ENCODE measurements around the gene GNPTG. TPM values are rescaled to one million over a fixed set of nuclear protein-coding genes. Genes with fewer than 3 reads are reported as not detected.
A peak's percentile ranks its signal among the peaks of the same experiment; 100 is the strongest.

GNPTG gene
- total RNA-seq, 2 donors from 2014 or later, result 22.6 to 24.4 TPM

DNA sequence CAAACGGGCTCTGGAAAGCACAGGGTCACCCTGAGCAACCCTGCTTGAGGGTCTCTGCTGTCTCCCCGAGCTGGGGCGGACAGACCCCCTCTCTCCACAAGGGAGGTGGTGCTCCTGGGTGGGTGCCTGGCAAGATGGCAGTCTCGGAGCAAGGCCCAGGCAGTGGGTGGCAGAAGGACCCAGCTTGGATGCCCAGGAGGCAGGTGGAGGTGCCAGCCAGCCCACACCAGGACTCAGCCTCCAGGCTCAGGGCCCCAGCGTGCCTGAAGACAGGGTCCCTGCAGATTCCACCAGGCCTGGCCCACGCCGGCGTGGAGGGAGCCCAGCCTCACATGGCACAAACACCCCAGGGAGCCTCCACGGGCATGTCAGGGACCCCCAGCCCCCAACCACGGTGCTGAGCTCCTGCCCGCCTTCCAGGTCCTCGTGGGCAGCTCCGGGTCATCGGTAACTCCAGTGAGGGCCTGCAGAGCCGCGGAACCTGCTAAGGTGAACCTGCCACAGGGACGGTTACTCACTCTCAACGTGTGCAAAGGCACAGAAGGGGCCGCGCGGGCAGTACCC lies 42.0 kb downstream of the GNPTG start:
- no peaks in the 10 kb centered on the region for H3K9me3 Mint-ChIP-seq
- peaks cover 31% of the 10 kb centered on the region for H3K36me3 Mint-ChIP-seq (ENCODE audit: low read depth)
- no peak overlapping the region for H3K4me3 Mint-ChIP-seq
- no peak for ATAC-seq (replicated peaks)
- no peak overlapping the region for H3K27ac Mint-ChIP-seq
- H3K4me1 Mint-ChIP-seq, result no peaks in the 10 kb centered on the region
- H3K27me3 Mint-ChIP-seq, result no peaks in the 10 kb centered on the region

DNA sequence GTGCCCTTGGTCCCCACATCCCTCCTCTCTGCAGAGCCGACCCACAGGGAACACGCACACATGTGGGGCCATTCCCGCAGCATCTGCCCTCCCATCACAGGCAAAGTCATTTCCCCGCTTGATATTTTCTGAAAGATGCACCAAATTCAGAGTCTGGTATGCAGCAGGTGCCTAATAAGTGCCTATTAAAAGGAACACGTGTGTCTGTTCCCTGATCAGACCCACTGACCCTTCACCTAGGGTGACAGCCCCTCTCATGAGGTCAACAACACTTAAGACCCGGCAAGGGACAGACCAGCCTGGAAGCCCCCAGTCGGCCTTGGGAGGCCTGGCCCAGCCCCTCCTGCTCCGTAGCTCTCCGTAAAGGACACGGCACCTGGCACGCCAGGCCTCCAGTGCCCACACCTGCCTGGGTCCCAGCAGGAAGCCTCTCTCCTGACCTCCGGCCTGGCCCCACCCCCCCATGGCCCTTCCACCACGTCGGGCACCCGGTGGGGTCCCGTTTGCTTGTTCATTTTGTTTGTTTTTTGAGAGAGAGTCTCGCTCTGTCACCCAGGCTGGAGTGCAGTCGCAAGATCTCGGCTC lies 42.7 kb downstream of the GNPTG start:
- no peaks in the 10 kb centered on the region for H3K27me3 Mint-ChIP-seq
- no peak overlapping the region for H3K4me3 Mint-ChIP-seq
- H3K27ac Mint-ChIP-seq, result no peak overlapping the region
- ATAC-seq (replicated peaks), result no peak
- no peaks in the 10 kb centered on the region for H3K4me1 Mint-ChIP-seq
- peaks cover 38% of the 10 kb centered on the region for H3K36me3 Mint-ChIP-seq (ENCODE audit: low read depth)
- no peaks in the 10 kb centered on the region for H3K9me3 Mint-ChIP-seq

DNA sequence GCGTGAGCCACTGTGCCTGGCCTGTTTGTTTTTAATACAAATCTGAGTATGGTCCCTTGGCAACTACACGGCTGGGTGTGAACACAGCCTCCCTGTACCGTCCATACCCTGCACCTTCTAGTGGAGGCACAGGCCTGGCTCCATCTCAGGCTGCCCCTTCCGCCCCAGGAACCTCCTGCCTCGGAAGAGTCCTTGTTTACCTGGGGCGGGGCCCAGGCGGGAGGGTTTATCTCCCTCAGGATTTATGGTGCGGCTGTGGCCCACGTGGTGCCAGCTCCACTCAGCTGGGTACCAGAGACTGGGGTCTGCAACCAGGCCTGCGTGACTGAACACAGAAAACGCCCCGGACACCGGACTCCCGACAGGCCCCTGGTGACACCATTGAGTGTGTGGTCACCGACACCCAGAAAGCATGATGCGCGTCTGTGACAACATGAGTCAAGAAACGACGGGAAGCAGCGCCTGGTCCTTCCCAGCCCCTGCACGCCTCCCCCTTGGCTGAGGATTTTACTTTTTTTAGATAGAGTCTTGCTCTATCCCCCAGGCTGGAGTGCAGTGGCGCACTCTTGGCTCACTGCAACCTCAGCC lies 43.8 kb downstream of the GNPTG start:
- Mint-ChIP-seq H3K4me3 (no peak overlapping the region), H3K27me3 (no peaks in the 10 kb centered on the region), H3K4me1 (no peaks in the 10 kb centered on the region), H3K9me3 (no peaks in the 10 kb centered on the region), H3K27ac (no peak overlapping the region), H3K36me3 (ENCODE audit: low read depth) (peaks cover 41% of the 10 kb centered on the region)
- ATAC-seq (replicated peaks), result no peak

DNA sequence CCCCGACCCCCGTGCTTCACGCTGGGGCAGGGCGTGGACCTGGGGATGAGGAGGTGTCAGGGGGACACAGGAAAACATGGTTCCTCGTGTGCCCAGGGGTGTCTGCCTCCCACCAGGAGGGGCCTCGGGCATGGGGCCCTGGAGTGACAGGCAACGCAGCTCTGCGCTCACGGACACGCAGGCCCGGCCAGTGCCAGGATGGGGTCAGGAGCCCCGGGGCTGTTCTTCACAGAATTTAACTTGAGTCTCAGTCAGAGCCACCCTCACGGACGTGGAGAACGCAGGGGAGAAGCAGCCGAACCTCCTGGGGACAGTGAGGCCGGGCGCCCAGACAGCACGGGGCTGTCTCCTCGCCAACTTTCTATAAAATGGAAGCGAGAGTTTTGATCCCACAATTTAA lies 46.0 kb downstream of the GNPTG start:
- Mint-ChIP-seq H3K27ac (no peak overlapping the region), H3K27me3 (no peaks in the 10 kb centered on the region), H3K9me3 (no peaks in the 10 kb centered on the region), H3K4me1 (no peaks in the 10 kb centered on the region), H3K4me3 (no peak overlapping the region), H3K36me3 (ENCODE audit: low read depth) (peaks cover 48% of the 10 kb centered on the region)
- no peak for ATAC-seq (replicated peaks)

DNA sequence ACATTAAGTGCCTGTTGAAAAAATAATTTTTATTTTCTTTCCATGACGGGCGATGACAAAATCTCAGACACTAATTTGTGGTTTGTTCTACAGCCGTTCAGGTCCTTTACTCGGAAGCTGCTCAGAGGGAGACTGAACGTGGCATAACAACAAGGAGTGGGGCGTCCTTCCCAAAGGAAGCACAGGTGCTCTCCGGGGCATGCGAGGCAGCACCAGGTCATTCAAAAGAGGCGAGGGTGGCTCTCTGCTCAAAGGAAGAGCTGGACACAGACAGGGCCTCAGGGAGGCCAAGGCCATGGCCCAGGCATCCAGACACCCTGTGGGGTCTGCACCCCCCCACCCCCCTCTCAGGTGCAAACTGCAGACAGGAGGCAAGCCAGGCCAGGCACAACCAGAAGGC lies 46.6 kb downstream of the GNPTG start:
- Mint-ChIP-seq H3K36me3 (ENCODE audit: low read depth) (peaks cover 50% of the 10 kb centered on the region), H3K27ac (no peak overlapping the region), H3K9me3 (no peaks in the 10 kb centered on the region), H3K4me3 (no peak overlapping the region), H3K27me3 (no peaks in the 10 kb centered on the region), H3K4me1 (no peaks in the 10 kb centered on the region)
- ATAC-seq (replicated peaks), result no peak

DNA sequence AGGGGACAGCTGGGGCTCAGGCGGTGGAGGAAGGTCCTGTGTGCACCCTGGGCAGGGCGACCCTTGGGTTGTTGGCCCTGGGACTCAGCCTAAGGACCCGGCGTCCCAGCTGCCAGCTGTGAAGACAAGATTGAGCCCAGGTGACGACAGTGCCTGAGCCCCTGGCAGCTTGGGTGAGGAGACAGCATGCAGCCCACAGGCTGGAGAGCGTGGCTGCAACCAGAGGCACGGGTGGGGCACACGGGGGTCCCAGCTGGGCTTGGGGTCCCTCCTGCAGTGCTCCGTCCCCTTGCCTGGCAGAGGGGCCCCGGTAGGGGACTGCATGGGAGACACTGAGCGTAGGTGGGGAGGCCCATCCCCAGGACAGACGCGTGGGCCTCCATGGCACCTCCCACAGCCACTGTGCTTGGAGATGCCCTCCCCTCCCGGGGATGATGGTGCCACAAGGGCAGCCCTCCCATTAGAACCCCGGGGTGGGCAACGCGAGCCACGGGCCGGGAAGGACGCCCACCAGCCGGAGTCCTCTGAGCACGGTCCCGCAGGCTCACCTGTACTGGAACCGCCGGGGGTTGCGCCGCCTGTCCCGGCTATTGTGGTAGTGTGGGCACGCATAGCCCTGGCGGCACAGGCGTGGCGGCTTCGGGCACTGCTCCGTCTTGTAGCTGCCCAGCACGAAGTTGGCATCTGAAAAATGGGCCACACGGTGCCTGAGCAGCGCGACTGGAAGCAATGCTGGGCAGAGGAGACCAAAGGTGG lies 47.3 kb downstream of the GNPTG start:
- H3K4me1 Mint-ChIP-seq, result no peaks in the 10 kb centered on the region
- no peak overlapping the region for H3K4me3 Mint-ChIP-seq
- no peaks in the 10 kb centered on the region for H3K27me3 Mint-ChIP-seq
- no peaks in the 10 kb centered on the region for H3K9me3 Mint-ChIP-seq
- H3K27ac Mint-ChIP-seq, result no peak overlapping the region
- ATAC-seq (replicated peaks), result no peak
- peaks cover 53% of the 10 kb centered on the region for H3K36me3 Mint-ChIP-seq (ENCODE audit: low read depth)

DNA sequence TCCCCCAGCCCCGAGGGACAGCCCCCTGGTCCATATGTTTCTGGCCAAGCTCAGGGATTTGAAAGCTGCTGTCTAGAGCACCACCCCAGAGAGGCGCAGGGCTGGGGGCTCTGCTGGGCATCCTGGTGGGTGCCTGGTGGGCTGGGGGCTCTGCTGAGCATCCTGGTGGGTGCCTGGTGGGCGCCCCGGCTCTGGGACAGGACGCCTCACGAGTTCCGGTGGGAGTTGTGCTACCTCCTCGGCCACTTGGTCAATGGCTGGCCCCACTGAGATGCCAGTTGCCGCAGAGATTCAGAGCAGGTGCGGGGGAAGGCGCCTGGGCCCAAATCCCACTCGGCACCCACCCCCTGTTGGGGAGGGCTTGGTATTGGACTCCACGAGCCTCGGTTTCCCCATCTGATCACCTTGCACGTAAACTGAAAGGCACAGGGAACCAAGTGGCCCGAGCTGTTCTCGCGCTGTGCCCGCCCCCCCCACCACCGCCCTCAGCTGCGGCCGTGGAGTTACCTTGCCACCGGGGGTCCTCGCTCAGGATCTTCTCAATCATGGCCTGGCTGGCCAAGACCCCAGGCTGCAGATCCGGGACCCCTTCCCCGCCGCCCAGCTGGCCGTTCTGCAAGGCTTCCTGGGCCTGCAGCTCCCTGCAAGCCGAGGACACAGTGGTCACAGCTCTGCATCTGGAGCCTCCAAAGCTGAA lies 49.5 kb downstream of the GNPTG start:
- Mint-ChIP-seq H3K27me3 (no peaks in the 10 kb centered on the region), H3K4me1 (no peaks in the 10 kb centered on the region), H3K9me3 (no peaks in the 10 kb centered on the region), H3K36me3 (ENCODE audit: low read depth) (peaks cover 61% of the 10 kb centered on the region), H3K4me3 (no peak overlapping the region), H3K27ac (no peak overlapping the region)
- no peak for ATAC-seq (replicated peaks)

DNA sequence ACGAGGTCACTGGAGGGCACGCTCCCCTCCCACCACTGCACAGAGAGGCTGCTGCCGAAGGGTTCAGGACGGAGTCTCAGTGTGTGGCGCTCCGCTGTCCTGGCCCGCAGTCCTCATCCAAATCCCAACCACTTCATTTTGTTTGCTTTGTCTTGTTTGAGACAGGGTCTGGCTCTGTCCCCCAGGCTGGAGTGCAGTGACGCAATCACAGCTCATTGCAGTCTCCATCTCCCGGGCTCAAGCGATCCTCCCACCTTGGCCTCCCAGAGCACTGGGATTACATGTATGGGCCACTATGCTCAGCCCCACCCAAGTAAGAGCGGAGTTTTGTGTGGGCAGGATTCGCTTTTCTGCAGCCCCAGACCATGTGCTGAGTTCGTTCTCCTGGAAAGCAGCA lies 50.0 kb downstream of the GNPTG start:
- no peaks in the 10 kb centered on the region for H3K9me3 Mint-ChIP-seq
- H3K27ac Mint-ChIP-seq, result no peak overlapping the region

DNA sequence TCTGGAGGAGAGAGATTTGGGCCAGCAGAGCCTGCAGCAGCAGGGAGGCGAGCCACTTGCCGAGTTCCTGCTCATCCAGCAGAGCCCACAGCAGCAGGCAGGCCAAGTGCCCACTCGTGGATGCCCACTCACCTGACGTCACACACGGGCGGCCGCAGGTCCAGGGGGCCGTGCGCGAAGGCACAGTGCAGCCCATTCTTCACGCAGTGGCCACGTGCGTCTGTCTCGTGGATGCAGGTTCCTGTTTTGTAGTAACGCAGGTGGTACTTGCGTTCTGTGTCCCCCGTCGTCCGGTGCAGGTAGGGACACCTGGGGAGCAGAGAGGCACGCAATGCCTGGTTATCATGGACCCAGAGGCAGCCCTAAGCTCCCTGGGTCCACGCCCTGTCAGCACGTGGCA lies 51.3 kb downstream of the GNPTG start:
- H3K4me3 Mint-ChIP-seq, result no peak overlapping the region
- no peak overlapping the region for H3K27ac Mint-ChIP-seq
- H3K4me1 Mint-ChIP-seq, result no peaks in the 10 kb centered on the region
- H3K36me3 Mint-ChIP-seq (ENCODE audit: low read depth), result peaks cover 70% of the 10 kb centered on the region
- H3K9me3 Mint-ChIP-seq, result no peaks in the 10 kb centered on the region
- H3K27me3 Mint-ChIP-seq, result no peaks in the 10 kb centered on the region
- ATAC-seq (replicated peaks), result no peak

More for the DNA sequence above, 50.0 kb downstream of the GNPTG start:
- no peak for ATAC-seq (replicated peaks)
- Mint-ChIP-seq H3K4me3 (no peak overlapping the region), H3K4me1 (no peaks in the 10 kb centered on the region), H3K36me3 (ENCODE audit: low read depth) (peaks cover 66% of the 10 kb centered on the region), H3K27me3 (no peaks in the 10 kb centered on the region)

DNA sequence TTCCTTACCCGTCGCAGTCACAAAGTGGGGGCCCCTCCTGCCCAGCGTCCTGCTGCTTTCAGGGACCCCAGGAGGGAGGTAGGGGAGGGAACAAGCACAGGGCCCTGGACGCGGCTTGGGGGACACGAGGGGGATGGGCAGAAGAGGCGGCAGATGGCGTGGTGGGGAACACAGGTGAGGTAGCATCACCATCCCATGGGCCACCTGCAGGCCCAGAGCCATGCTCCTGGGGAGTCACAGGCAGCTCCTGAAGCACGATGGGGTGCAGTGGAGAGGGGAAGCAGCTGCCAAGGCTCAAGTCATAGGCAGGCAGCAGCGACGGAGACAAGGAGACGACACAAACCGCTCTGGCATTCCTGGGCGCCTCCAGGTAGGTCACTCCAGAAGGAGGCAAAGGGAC lies 52.0 kb downstream of the GNPTG start:
- Mint-ChIP-seq H3K9me3 (no peaks in the 10 kb centered on the region), H3K27ac (no peak overlapping the region), H3K27me3 (no peaks in the 10 kb centered on the region), H3K4me1 (no peaks in the 10 kb centered on the region), H3K36me3 (ENCODE audit: low read depth) (peaks cover 63% of the 10 kb centered on the region), H3K4me3 (no peak overlapping the region)
- ATAC-seq (replicated peaks), result no peak

DNA sequence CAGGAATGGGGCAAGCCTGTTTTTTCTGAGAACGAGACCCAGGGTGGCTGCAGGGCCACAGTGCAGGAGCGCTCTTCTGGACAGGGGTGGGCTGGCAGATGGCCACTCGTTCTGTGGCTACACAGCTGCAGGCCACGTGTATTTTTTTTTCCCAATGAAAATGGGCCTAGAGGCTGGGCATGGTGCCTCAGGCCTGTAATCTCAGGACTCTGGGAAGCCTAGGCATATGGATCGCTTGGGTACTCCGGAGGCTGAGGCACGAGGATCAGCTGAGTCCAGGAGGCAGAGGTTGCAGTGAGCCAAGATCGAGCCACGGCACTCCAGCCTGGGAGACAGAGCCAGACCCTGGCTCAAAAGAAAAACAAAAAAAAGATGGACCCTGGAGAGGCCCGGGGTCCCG lies 56.0 kb downstream of the GNPTG start:
- ATAC-seq (replicated peaks), result no peak
- Mint-ChIP-seq H3K4me1 (no peaks in the 10 kb centered on the region), H3K4me3 (peak overlapping the region; percentile 56), H3K27ac (no peak overlapping the region), H3K36me3 (ENCODE audit: low read depth) (peaks cover 45% of the 10 kb centered on the region), H3K27me3 (no peaks in the 10 kb centered on the region), H3K9me3 (no peaks in the 10 kb centered on the region)

DNA sequence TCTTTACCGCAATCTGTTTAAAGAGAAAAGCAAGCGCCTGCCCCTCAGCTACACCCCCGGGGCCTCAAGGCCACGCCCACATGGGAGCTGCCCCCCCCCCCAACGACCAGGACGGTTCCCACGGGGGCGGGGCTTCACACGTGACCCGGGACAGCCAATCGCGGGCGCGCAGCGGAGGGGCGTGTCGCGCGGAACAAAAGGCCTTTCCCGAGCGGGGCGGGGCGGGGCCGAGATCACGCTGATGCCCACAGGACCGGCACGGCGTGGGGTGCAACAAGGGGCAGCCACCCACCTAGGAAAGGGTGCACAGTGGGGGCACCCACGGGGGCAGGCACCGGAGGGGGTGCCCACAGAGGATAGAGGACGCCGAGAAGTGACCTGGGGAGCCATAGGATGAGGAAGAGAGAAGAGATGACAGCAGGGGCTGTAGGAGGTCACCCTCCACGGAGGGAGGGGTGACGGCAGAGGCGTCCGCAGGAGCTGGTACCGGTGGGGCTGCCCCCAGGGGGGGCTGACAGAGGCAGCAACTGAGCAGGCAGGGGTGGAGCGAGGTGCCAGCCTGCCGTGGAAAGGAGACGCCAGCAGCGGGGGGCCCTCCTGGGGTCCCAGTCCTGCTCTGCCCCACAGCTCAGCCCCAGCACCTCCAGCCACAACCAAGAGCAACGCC lies 56.6 kb downstream of the GNPTG start:
- Mint-ChIP-seq H3K4me3 (peak overlapping the region; percentile 56), H3K4me1 (no peaks in the 10 kb centered on the region), H3K9me3 (no peaks in the 10 kb centered on the region), H3K27me3 (no peaks in the 10 kb centered on the region), H3K36me3 (ENCODE audit: low read depth) (peaks cover 42% of the 10 kb centered on the region), H3K27ac (no peak overlapping the region)
- peak; percentile 96 for ATAC-seq (replicated peaks)

DNA sequence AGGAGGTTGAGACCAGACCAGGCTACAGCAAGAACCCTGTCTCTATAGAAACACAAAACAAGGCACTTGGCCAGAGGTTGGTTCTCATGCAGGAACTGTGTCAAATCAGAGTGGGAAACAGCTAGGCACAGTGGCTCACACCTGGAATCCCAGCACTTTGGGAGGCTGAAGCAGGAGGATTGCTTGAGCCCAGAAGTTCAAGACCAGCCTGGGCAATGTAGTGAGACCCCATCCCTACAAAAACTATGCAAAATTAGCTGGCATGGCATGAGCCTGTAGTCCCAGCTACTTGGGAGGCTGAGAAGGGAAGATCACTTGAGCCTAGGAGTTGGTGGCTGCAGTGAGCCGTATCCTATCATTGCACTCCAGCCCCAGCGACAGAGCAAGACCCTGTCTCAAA lies 61.1 kb downstream of the GNPTG start:
- no peak for ATAC-seq (replicated peaks)
- Mint-ChIP-seq H3K27ac (peak overlapping the region; percentile 68), H3K4me1 (no peaks in the 10 kb centered on the region)

More for the DNA sequence above, 61.1 kb downstream of the GNPTG start:
- H3K36me3 Mint-ChIP-seq (ENCODE audit: low read depth), result peaks cover 30% of the 10 kb centered on the region
- peak overlapping the region; percentile 70 for H3K4me3 Mint-ChIP-seq
- H3K9me3 Mint-ChIP-seq, result no peaks in the 10 kb centered on the region
- H3K27me3 Mint-ChIP-seq, result no peaks in the 10 kb centered on the region
